WERI-Rb-1 (cell line): ENCODE measurements around the gene PTPRG.

Source experiments
- DNase-seq: peaks from one replicate; pipeline ENCODE4 v3.0.0-alpha.2; 2020
- H3K27ac ChIP-seq: fragments of 250-450 bp; sonication (Bioruptor Pico); 2 replicates; pipeline ENCODE4 v1.5.1; 2020; ENCODE audit warnings: mild to moderate bottlenecking, moderate library complexity
- H3K27me3 ChIP-seq: fragments of 250-450 bp; sonication (Bioruptor Pico); 2 replicates; pipeline ENCODE4 v1.5.1; 2021; ENCODE audit warnings: mild to moderate bottlenecking, low read depth, moderate library complexity; ENCODE audit not compliant: insufficient read depth, severe bottlenecking
- H3K36me3 ChIP-seq: fragments of 250-450 bp; sonication (Bioruptor Pico); 2 replicates; pipeline ENCODE4 v1.5.1; 2020; ENCODE audit warnings: mild to moderate bottlenecking, moderate library complexity
- H3K4me3 ChIP-seq: 2 replicates; pipeline ENCODE4 v1.5.1; 2011; ENCODE audit warnings: low read depth, mild to moderate bottlenecking, control low read depth, low read length
- H3K9me3 ChIP-seq: fragments of 250-450 bp; sonication (Bioruptor Pico); 2 replicates; pipeline ENCODE4 v1.5.1; 2021; ENCODE audit warnings: mild to moderate bottlenecking, moderate library complexity; ENCODE audit not compliant: severe bottlenecking
- CTCF ChIP-seq: IDR thresholded peaks from 2 replicates; pipeline ENCODE4 v1.5.1; 2011; ENCODE audit warnings: low read depth, mild to moderate bottlenecking, control low read depth, inconsistent platforms, low read length

The PTPRG gene

DNA sequence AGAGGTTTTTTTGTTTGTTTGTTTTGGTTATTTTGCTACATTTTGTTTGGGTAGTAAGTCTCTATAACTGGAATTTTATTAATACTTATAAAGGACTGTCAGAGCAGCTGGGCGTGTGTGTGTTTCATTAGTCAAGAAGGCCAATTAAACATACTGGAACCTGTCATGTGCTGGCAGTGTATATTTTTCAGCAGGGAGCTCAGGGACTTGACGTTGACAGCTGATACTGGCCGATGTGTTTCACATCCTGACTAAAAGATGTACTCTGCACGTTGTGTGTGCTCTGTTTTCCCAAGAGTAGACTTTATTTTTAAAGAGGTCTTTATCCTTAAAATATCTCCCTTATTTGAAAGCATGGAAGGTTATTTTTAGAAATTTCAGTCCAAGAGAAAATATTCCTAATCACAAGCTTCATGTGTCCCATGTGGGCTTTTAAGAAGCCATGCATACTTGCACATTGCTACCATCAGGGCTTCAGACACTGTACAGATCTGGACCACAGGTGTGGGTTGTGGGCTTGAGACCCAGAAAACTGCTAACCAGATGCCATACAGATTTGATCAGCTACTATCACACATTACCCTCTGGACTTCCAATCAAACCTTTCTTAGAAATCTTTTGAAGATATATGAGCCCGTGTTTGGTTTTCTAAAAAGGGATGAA, 676.0 kb downstream of the PTPRG start:
- no peak for TF ChIP-seq CTCF
- Histone ChIP-seq H3K9me3 (no peaks in the 10 kb centered on the region), H3K27me3 (no peaks in the 10 kb centered on the region), H3K36me3 (no peaks in the 10 kb centered on the region; the same call in 1 of the 2 replicates), H3K4me3 (no peak overlapping the region), H3K27ac (no peak overlapping the region)
- no peak for DNase-seq

GRCh38 chr3:62238003-62238402, 676.6 kb downstream of the PTPRG start:
- no peak overlapping the region for H3K27ac ChIP-seq
- H3K36me3 ChIP-seq: no peaks in the 10 kb centered on the region; the same call in 1 of the 2 replicates
- DNase-seq: no peak
- TF ChIP-seq CTCF: no peak
- no peaks in the 10 kb centered on the region for H3K27me3 ChIP-seq
- H3K4me3 ChIP-seq: no peak overlapping the region
- H3K9me3 ChIP-seq: no peaks in the 10 kb centered on the region

- Histone ChIP-seq H3K27ac (no peak overlapping the region), H3K27me3 (no peaks in the 10 kb centered on the region), H3K4me3 (no peak overlapping the region), H3K9me3 (no peaks in the 10 kb centered on the region), H3K36me3 (no peaks in the 10 kb centered on the region; the same call in 1 of the 2 replicates)
- DNase-seq: no peak
- TF ChIP-seq CTCF: no peak
Measured at GRCh38 chr3:62238431-62238830, 677.1 kb downstream of the PTPRG start.

GRCh38 chr3:62241279-62241678, 679.9 kb downstream of the PTPRG start:
- DNase-seq: no peak
- no peaks in the 10 kb centered on the region for H3K27me3 ChIP-seq
- no peaks in the 10 kb centered on the region for H3K9me3 ChIP-seq
- H3K27ac ChIP-seq: no peak overlapping the region
- no peaks in the 10 kb centered on the region; the same call in none of the 2 replicates for H3K36me3 ChIP-seq
- TF ChIP-seq CTCF: no peak
- no peak overlapping the region for H3K4me3 ChIP-seq

DNA sequence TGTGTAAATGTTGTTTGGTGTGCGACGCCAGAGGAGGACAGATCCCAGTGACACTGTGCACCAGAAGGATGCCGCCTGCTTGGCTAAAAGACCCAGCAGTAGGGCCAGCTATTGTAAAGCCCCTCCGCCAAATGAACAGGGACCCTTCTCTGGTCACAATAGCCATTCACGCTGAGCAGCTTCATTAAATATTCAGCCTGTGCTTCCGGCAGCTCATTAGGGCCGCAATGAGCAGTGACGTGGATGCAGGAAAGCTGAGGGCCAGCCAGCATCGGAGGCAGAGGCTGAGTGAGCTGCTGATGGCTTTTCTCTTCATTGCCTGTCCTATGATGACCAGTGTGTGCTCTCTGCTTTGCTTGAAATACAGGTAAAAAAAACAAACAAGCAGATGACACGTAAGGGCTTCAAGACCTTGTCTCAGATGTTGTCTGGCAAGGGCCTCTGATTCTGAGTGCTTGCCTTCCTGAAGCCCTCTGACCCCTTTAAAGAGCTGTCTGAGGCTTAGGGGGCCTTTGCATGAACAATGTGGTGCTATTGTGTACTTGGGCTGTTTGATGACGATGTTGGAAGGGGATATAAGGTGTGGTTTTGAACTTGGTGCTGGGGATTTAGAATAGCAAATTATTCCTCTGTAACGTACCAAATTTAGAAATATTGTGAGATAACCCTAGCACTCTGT, 681.6 kb downstream of the PTPRG start:
- H3K27ac ChIP-seq: no peak overlapping the region
- H3K36me3 ChIP-seq: no peaks in the 10 kb centered on the region; the same call in none of the 2 replicates
- DNase-seq: no peak
- no peak for TF ChIP-seq CTCF
- no peak overlapping the region for H3K4me3 ChIP-seq
- no peaks in the 10 kb centered on the region for H3K9me3 ChIP-seq
- no peaks in the 10 kb centered on the region for H3K27me3 ChIP-seq
